DMS114 treated with DMSO at 0.1 percent for 48 hours (cell line): ENCODE measurements around the gene SUMF2.
A peak's percentile ranks its signal among the peaks of the same experiment; 100 is the strongest.
"Not testable (repeated sequence)": the region's sequence is repeated elsewhere in the genome, so short reads cannot be mapped to it uniquely, and the experiment has no call there.

Experiments
- DNase-seq: peaks from one replicate; lab custom pipeline; 2025; ENCODE audit not compliant: unreplicated experiment; lab: John Stamatoyannopoulos, UW

SUMF2 gene

DNA sequence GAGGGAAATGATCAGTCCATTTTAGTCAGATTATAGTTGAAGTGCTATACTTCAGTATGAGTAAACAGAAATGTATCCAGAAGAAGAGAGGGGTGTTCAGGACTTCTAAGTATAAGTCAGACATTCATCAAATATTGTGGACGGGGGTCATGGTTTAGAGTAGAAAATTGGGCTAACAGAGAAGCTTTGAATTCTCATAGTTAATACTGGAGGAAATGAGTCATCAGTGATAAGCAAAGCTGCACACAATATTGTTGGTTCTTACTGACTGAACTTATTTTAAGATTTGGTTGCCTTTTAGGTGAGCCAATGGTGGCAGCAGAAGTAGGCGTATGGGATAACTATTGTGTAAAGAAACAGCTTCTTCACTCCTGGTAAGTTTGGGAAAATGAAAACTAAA is 1.7 kb upstream of the SUMF2 start:
- DNase-seq: no peak

DNA sequence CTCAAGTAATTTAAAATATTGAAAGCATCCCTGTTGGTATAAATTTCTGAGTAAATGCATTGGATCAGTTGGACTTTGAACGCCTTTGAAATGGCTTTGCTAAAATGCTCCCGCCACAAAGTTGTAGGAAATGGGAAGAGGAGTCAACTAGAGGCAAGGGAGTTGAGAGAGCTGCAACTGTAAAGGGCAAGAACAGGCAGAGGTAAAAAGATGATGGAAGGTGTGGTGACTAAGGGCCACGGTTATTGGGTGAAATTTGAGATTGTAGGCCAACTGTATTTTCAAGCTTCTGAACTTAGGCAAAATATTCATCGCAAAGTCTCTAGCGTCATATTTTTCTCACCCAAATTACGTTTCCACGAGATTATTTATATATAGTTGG is 595 bp upstream of the SUMF2 start:
- DNase-seq: no peak

DNA sequence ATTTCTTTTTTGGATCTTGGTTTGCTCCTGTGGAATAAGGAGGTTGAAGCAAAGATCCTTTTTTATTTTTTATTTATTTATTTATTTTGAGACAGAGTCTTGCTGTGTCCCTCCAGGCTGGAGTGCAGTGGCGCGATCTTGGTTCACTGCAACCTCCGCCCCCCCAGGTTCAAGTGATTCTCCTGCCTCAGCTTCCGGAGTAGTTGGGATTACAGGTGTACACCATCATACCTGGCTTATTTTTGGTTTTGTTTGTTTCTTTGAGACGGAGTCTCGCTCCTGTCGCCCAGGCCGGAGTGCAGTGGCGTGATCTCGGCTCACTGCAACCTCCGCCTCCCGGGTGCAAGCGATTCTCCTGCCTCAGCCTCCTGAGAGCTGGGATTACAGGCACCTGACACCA is 2.3 kb downstream of the SUMF2 start:
- not testable (repeated sequence) for DNase-seq

DNA sequence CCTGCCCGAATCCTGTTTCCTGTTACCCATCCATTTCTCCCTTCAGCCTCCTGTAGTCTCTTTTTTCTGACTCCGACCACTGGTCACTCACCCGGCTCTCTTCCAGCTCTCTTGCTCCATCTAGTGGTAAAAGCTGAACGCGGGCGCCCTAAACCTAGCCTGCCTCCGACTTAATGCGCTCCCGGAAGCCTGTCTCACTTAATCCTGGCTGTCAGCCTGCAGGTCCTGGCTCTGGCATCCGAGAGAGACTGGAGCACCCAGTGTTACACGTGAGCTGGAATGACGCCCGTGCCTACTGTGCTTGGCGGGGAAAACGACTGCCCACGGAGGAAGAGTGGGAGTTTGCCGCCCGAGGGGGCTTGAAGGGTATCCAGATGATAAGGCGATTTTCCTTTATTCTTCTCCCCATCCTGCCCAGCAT is 10.3 kb downstream of the SUMF2 start:
- DNase-seq: peak; percentile 88

DNA sequence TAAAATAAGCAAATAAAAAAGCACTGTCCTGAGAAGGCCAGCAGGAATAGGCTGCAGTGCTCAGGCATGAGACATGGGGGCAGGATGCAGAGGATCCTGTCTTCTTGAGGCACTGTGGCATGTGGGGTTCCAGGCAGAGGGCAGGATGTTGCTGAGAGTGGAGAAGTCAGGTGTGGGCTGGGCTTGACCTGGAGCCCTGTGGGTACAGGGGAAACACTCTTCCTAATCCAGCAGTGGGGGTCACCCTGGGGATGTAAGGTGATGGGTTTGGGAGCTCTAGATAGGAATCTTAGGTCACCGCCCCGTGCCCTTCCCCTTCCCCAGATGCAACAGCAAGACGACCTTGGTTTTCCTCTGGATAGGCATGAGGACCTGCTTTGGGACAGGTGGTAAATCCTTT is 13.6 kb downstream of the SUMF2 start:
- no peak for DNase-seq

DNA sequence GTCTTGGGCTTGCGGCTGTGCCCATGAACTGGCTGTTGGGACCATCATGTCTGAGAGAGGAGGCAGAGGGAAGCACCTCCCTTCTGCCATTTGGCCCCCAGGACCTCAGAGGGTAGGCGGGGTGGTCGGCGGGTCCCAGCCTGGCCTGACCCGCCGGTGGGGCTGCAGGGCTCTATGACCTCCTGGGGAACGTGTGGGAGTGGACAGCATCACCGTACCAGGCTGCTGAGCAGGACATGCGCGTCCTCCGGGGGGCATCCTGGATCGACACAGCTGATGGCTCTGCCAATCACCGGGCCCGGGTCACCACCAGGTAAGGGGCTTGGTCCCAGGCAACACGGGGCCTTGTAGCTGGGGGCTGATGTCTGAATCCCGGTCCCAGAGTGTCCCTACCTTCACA is 14.1 kb downstream of the SUMF2 start:
- DNase-seq: no peak

DNA sequence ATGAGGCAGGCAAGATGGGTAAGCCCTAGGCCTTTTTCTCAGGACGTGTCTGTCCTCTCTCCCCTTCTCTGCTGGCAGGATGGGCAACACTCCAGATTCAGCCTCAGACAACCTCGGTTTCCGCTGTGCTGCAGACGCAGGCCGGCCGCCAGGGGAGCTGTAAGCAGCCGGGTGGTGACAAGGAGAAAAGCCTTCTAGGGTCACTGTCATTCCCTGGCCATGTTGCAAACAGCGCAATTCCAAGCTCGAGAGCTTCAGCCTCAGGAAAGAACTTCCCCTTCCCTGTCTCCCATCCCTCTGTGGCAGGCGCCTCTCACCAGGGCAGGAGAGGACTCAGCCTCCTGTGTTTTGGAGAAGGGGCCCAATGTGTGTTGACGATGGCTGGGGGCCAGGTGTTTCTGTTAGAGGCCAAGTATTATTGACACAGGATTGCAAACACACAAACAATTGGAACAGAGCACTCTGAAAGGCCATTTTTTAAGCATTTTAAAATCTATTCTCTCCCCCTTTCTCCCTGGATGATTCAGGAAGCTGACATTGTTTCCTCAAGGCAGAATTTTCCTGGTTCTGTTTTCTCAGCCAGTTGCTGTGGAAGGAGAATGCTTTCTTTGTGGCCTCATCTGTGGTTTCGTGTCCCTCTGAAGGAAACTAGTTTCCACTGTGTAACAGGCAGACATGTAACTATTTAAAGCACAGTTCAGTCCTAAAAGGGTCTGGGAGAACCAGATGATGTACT is 15.5 kb downstream of the SUMF2 start:
- no peak for DNase-seq

DNA sequence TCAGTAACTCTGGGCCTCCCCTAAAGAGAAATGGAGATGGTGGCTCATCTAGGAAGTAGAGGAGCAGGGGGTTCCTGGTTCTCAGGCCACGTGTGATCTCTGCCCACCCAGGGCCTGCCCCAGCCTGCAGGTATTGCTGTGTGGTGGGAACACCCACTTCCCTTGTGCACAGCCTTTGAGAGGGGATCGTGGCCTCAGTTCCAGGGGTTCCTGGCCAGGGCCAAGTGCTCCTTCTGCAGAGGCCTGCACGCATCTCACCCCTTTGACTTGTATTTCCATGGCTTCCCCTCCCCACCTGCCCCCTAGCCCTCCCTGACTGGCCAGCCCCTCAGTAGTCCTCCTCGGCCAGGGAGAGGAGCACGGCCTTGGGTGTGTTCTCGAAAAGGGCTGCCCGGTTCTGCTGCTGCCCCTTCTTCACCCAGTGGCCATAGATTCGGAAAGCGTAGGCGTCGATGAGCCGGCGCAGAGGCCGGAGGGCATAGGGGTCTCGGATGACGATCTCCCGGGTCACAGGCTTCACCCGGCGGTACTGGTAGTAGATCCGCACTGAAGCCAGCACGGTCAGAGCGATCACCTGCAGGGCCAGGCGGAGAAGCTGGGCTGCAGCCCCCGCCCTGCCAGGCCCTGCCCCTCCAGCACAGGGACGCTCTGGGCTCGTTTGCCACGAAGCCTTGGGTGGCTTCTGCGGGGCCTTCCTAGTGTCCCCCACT is 16.8 kb downstream of the SUMF2 start:
- not testable (repeated sequence) for DNase-seq

DNA sequence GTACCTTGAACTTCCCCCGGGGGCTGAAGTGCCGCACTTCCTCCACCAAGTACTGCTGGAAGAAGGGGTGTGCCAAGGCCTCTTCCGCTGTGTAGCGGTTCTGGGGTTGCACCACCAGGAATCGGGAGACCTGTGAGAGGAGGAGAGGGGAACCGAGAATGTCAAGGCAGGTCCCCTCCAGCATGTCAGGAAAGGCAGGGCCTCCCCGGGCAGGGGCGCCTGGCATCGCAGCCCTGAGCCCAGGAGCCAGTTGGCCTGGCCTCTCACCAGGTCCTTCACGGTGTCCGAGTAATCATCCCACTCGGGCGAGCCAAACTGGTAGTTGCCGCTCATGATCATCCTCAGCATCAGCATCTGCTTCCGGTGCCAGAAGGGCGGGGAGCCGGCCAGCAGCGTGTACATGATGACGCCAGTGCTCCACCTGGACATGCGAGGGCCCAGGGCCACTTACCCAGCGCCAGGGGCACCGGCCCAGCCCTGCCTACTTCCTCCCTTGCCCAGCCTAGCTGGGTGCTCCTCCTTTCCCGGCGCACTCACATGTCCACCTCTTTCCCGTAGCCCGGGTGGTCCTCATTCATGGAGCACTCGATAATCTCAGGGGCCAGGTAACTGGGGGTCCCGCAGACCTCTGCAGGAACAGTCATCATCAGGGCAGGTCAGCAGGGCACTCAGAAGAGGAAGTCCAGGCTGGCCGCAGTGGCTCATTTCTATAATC is 17.7 kb downstream of the SUMF2 start:
- DNase-seq: no peak

DNA sequence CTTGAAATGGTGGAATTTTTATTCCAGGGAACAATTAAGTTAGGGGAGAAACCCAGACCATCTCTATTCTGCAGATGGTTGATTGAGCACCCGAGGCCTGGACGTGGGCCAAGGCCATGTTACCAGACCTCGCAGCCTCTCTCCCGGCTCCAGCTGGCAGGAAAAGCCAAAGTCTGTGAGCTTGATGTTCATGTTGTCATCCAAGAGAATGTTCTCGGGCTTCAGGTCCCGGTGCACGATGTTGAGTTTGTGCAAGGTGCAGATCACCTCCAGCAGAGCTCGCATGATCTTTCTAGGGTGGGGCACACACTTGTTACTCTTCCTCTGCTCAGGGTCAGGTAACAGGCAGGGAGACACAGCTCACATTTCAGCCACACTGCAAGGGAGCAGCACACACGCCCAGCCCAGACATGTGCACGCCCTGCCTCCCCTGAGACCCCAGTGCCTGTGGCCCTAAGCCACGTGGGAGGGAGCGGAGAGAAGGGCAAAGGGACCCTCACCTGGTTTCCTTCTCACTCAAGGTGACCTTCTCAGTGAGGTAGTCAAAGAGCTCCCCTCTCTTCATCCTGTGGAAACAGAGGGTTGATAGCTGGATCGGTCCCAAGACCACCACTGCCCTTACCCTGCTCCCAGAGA is 19.2 kb downstream of the SUMF2 start:
- no peak for DNase-seq

DNA sequence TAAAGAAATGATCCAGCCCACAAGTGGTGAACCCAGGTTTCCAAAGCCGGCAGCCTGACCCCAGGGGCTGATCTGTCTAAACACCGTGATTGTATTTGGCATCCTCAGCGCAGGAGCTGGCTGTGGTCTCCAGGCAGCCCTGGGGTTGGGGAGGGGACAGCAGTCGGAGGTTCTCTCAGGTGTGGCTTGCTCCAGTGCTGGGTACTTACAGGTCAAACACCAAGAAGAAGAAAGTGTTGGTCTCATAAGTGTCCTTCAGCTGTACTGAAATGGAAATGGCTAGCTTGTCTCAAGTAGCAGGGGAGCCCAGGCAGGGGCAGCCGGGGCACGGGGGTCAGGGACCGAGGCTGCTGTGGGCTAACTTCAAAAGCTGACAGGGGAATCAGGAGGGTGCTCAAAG is 22.7 kb downstream of the SUMF2 start:
- no peak for DNase-seq

DNA sequence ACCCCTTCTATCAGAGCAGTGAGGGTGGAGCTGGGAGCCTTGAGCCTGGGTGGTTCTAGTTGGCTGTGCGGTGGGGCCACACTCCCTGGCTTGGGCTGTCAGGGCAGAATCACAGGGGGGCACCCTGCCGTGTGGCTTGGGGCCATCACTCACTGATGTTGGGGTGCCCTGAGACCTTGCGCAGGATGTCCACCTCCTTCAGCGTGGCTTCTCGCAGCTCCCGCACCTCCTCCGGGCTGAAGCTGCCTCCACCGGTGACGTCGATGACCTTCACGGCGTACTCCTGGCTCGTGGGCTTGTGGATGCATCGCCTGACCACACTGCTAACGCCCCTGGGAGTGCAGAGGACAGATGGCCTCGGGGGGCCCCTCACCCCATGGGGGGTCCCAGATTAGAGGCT is 23.4 kb downstream of the SUMF2 start:
- no peak for DNase-seq

DNA sequence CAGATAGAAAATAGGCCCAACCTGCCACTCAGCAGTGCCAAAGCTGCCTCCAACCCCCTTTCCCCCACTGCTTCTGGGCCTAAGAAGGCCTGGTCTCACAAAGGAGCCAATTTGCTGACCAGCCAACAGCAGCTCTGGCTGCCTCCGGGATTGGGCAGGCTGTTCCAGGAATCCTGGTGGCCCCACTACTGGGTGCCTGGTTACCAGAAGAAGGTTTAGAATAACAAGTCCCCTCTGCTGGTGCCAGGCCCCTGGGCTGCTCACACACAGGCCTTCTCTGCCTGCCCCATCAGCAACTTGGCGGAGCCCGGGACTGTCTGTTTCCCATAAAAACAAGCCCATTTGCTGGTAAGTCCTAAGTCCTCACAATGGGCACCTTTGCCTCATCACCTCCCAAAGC is 27.5 kb downstream of the SUMF2 start:
- no peak for DNase-seq

DNA sequence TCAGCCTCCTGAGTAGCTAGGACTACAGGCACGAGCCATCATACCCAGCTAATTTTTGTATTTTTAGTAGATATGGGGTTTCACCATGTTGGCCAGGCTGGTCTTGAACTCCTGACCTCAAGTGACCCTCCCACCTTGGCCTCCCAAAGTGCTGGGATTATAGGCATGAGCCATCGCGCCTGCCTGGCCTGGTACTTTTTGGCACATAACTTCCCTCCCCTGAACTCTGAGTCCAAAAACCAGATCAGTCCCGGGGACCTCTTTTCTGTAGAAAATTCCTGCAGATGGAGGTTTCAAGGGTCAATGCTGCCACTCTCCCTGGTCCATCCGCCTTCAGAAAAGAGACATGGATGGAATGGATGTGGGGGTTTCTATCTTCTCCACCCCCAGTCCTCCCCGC is 28.3 kb downstream of the SUMF2 start:
- DNase-seq: not testable (repeated sequence)

DNA sequence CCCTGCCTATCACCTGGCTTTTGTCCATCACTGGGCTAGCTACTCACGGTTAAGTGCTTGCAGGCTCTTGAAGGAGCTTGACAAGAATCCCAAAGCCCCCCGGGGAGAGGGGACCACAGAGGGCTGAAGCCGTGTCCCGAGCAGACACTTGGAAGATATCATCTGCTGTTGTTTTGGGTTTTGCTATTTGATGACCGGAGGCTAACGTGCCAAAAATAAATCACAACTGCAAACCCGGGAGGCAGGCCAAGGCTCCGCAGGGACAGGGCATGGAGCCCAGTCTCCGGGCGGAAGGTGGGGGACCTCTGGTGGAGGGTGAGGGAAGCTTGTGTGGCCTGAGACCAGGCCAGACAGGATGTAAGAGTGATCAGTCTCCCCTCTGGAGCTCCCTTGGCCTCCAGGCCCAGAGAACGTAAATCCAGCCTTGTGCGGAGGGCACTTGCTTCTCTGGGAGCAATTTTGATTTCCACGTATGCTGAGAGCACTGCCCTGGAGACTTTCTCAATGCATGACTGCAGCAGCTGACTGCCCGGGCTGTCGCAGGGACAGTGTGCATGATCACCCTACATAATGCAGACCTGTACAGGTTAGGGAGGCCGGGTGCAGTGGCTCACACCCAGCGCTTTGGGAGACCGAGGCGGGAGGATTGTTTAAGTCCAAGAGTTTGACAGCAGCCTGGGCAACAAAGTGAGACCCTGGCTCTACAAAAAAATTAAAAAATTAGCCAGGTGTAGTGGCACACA is 28.9 kb downstream of the SUMF2 start, which contains the start of gene PHKG1:
TSS of gene PHKG1 (minus strand) at position 164 of the 743 bp plus-strand sequence. CDS start 4,011 bp downstream, outside the sequence.
- no peak for DNase-seq

DNA sequence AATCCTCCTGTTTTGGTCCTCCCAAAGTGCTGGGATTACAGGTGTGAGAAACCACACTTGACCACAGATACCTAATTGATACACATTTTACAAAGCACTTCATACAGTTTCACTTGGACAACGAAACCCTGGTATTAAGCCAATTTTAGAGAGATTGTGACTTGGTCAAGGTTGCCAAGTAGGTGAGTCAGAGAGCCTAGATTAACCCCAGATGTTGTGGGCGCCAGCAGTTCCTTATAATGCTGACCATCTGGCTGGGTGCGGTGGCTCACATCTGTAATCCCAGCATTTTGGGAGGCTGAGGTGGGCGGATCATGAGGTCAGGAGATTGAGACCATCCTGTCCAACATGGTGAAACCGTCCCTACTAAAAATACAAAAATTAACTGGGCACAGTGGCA is 33.6 kb downstream of the SUMF2 start:
- DNase-seq: no peak

DNA sequence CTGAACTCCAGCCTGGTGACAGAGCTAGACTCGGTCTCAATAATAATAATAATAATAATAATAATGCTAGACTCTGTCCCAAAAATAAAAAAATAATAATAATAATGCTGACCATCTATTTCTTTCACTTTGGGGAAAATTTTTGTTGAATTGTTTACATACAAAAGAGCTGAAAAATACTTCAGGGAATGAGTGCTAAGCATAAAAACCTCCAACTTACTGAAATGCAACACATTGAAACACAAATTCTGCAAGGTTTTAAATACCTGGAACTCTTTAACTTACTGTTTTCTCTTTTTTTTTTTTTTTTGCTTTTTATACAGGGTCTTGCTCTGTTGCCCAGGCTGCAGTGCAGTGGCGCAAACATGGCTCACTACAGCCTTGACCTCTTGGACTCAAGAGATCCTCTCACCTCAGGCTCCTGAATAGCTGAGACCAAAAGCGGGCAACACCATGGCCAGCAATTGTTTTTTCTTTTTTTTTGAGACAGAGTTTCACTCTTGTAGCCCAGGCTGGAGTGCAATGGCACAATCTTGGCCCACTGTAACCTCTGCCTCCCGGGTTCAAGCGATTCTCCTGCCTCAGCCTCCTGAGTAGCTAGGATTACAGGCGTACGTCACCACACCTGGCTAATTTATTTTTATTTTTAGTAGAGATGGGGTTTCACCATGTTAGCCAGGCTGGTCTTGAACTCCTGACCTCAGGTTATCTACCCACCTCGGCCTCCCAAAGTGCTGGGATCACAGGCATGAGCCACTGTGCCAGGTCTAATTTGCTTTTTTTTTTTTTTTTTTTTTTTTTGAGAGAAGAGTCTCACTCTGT is 34.3 kb downstream of the SUMF2 start:
- not testable (repeated sequence) for DNase-seq

DNA sequence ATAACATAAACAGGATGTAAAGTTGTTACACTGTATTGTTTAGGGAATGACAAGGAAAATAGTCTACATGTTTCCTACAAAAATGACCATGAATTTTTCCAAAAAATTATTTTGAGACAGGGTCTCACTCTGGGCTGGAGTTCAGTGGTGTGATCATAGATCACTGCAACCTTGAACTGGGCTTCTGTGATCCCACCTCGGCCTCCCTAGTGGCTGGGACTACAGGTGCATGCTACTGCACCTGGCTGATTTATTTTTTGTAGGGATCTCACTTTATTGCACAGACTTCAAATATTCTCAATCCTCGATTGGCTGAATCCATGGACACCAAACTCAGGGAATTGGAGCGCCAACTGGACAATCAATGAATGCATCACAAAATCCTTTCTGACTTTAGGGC is 35.6 kb downstream of the SUMF2 start:
- no peak for DNase-seq

DNA sequence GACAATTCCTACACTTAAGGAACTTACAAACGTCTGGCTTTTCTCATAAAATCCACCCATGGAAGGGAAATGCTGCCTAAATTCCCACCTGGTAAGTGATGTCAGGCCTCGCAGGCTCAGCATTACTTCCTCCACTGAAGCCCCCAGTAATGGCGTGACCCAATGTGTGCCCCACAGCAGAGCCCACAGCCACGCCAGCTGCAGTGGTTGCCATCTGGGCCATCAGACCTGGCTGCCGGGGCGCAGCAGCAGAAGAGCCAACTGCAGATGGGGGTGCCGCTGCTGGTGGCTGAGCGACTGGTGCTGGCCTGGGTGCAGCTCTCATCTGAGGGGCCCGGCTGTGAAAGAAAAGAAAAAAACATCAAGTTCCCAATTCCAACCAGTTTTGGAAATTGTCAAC is 40.1 kb downstream of the SUMF2 start:
- not testable (repeated sequence) for DNase-seq

DNA sequence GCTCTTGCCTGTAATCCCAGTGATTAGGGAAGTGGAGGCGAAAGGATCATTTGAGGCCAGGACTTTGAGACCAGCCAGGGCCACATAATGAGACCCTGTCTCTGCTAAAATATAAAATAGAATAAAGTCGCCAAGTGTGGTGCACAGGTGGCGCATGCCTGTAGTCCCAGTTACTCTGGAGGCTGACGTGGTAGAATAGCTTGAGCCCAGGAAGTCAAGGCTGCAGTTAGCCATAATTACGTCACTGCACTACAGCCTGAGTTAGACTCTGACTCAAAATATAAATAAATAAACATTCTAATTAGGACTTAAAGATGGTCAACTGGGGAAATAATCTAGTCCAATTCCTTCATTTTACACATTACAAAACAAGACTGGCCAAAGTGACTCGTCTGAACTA is 41.4 kb downstream of the SUMF2 start:
- peak; percentile 25 for DNase-seq
